H9 (cell line): ENCODE results near the gene PRPH2. TPM values are rescaled to one million over a fixed set of nuclear protein-coding genes. Genes with fewer than 3 reads are reported as not detected.

ENCODE experiments used
- DNase-seq: peaks from one replicate; pipeline ENCODE4 v3.0.0-alpha.2; 2017
- H2AFZ ChIP-seq: one replicate; pipeline ENCODE4 v1.6.1; 2013; ENCODE audit warnings: mild to moderate bottlenecking, low read length, control low read depth, moderate library complexity
- H2AK5ac ChIP-seq: 2 replicates; pipeline ENCODE4 v1.6.1; 2013; ENCODE audit warnings: low read length, control low read depth, mixed read lengths; ENCODE audit not compliant: insufficient read length
- H2BK120ac ChIP-seq: one replicate; pipeline ENCODE4 v1.6.1; 2013; ENCODE audit warnings: low read depth, mild to moderate bottlenecking, low read length, control low read depth, inconsistent platforms; ENCODE audit not compliant: poor library complexity, severe bottlenecking
- H2BK12ac ChIP-seq: 2 replicates; pipeline ENCODE4 v1.6.1; 2013; ENCODE audit warnings: low read length, control low read depth, mixed read lengths, low read depth; ENCODE audit not compliant: insufficient read length
- H2BK15ac ChIP-seq: 2 replicates; pipeline ENCODE4 v1.6.1; 2013; ENCODE audit warnings: low read depth, low read length, control low read depth
- H2BK20ac ChIP-seq: one replicate; pipeline ENCODE4 v1.6.1; 2013; ENCODE audit warnings: low read depth, mild to moderate bottlenecking, low read length, control low read depth, inconsistent platforms; ENCODE audit not compliant: poor library complexity, severe bottlenecking
- H2BK5ac ChIP-seq: 2 replicates; pipeline ENCODE4 v1.6.1; 2013; ENCODE audit warnings: low read length, control low read depth, mixed read lengths; ENCODE audit not compliant: insufficient read length
- H3K14ac ChIP-seq: 2 replicates; pipeline ENCODE4 v1.6.1; 2013; ENCODE audit warnings: low read length, control low read depth; ENCODE audit not compliant: insufficient read depth
- H3K18ac ChIP-seq: 2 replicates; pipeline ENCODE4 v1.6.1; 2013; ENCODE audit warnings: low read depth, mild to moderate bottlenecking, mixed read lengths, low read length, control low read depth; ENCODE audit not compliant: insufficient read length
- H3K23ac ChIP-seq: 2 replicates; pipeline ENCODE4 v1.6.1; 2013; ENCODE audit warnings: low read length, control low read depth, mixed read lengths, low read depth; ENCODE audit not compliant: insufficient read length
- H3K23me2 ChIP-seq: 2 replicates; pipeline ENCODE4 v1.6.1; 2013; ENCODE audit warnings: low read depth, mild to moderate bottlenecking, mixed read lengths, low read length, control low read depth; ENCODE audit not compliant: insufficient read length, poor library complexity, severe bottlenecking
- H3K27ac ChIP-seq: 2 replicates; pipeline ENCODE4 v1.5.1; 2013; ENCODE audit warnings: low read length, control low read depth, mixed read lengths, low read depth; ENCODE audit not compliant: insufficient read length
- H3K27me3 ChIP-seq: 2 replicates; pipeline ENCODE4 v1.6.1; 2013; ENCODE audit warnings: low read length, control low read depth, inconsistent platforms; ENCODE audit not compliant: insufficient read depth
- H3K4ac ChIP-seq: 2 replicates; pipeline ENCODE4 v1.6.1; 2013; ENCODE audit warnings: low read depth, mild to moderate bottlenecking, control low read depth, inconsistent platforms, low read length, moderate library complexity
- H3K4me1 ChIP-seq: 2 replicates; pipeline ENCODE4 v1.6.1; 2013; ENCODE audit warnings: low read length, control low read depth, inconsistent platforms; ENCODE audit not compliant: insufficient read depth
- H3K4me2 ChIP-seq: 2 replicates; pipeline ENCODE4 v1.6.1; 2013; ENCODE audit warnings: low read length, control low read depth, mixed read lengths; ENCODE audit not compliant: insufficient read length, insufficient read depth
- H3K56ac ChIP-seq: 2 replicates; pipeline ENCODE4 v1.6.1; 2013; ENCODE audit warnings: low read depth, mild to moderate bottlenecking, mixed read lengths, low read length, control low read depth; ENCODE audit not compliant: insufficient read length
- H3K79me1 ChIP-seq: 2 replicates; pipeline ENCODE4 v1.6.1; 2013; ENCODE audit warnings: low read depth, mild to moderate bottlenecking, moderate library complexity, low read length, control low read depth, inconsistent platforms; ENCODE audit not compliant: insufficient read depth, poor library complexity, severe bottlenecking
- H3K79me2 ChIP-seq: 2 replicates; pipeline ENCODE4 v1.6.1; 2013; ENCODE audit warnings: low read length, control low read depth, inconsistent platforms; ENCODE audit not compliant: insufficient read depth
- H3K9ac ChIP-seq: 2 replicates; pipeline ENCODE4 v1.6.1; 2013; ENCODE audit warnings: low read length, control low read depth, mixed read lengths; ENCODE audit not compliant: insufficient read length; ENCODE audit errors: extremely low read depth
- H3K9me3 ChIP-seq: one replicate; pipeline ENCODE4 v1.6.1; 2013; ENCODE audit warnings: low read depth, low read length, inconsistent platforms; ENCODE audit not compliant: control insufficient read depth
- H3T11ph ChIP-seq: one replicate; pipeline ENCODE4 v1.6.1; 2013; ENCODE audit warnings: mild to moderate bottlenecking, low read length, control low read depth, inconsistent platforms
- H4K20me1 ChIP-seq: one replicate; pipeline ENCODE4 v1.6.1; 2013; ENCODE audit not compliant: control insufficient read depth, insufficient read length, insufficient read depth
- H4K5ac ChIP-seq: 2 replicates; pipeline ENCODE4 v1.6.1; 2013; ENCODE audit warnings: low read depth, mild to moderate bottlenecking, mixed read lengths, low read length, control low read depth; ENCODE audit not compliant: insufficient read length
- H4K8ac ChIP-seq: replicated peaks from 2 replicates; pipeline ENCODE4 v1.6.1; 2013; ENCODE audit warnings: low read length, control low read depth, mixed read lengths, low read depth; ENCODE audit not compliant: insufficient read length
- H4K91ac ChIP-seq: 2 replicates; pipeline ENCODE4 v1.6.1; 2013; ENCODE audit warnings: low read depth, mild to moderate bottlenecking, moderate library complexity, mixed read lengths, low read length, control low read depth; ENCODE audit not compliant: insufficient read length
- H3K27ac Mint-ChIP-seq, 3 experiments: 2 replicates in 2 of 3; 3 replicates in 1 of 3; pipeline ENCODE4 v1.8.0; 2020 to 2021; ENCODE audit warnings: mixed read lengths in 3 of 3, mild to moderate bottlenecking in 1 of 3, moderate library complexity in 1 of 3
- H3K27me3 Mint-ChIP-seq: 2 replicates; pipeline ENCODE4 v1.8.0; 2021; ENCODE audit warnings: low read depth, mild to moderate bottlenecking, moderate library complexity, mixed read lengths
- H3K36me3 Mint-ChIP-seq, 3 experiments: 2 replicates in 2 of 3; 3 replicates in 1 of 3; pipeline ENCODE4 v1.8.0; 2020 to 2021; ENCODE audit warnings: low read depth in 3 of 3, mixed read lengths in 3 of 3; ENCODE audit not compliant: insufficient read depth in 1 of 3
- H3K4me1 Mint-ChIP-seq, 2 experiments: 2 replicates each; pipeline ENCODE4 v1.8.0; 2020; ENCODE audit warnings: mixed read lengths in 2 of 2
- H3K4me3 Mint-ChIP-seq, 2 experiments: 2 replicates in 1 of 2; 3 replicates in 1 of 2; pipeline ENCODE4 v1.8.0; 2020 to 2021; ENCODE audit warnings: mild to moderate bottlenecking in 2 of 2, mixed read lengths in 2 of 2, moderate library complexity in 1 of 2
- H3K9me3 Mint-ChIP-seq, 2 experiments: 2 replicates in 1 of 2; 3 replicates in 1 of 2; pipeline ENCODE4 v1.8.0; 2020; ENCODE audit warnings: mild to moderate bottlenecking in 2 of 2, mixed read lengths in 2 of 2, moderate library complexity in 1 of 2
- WGBS: extraction: QIAGEN DNeasy Blood & Tissue Kit; methylation state at CpG from one replicate; pipeline ENCODE4 v1.1.7; 2013; ENCODE audit warnings: missing lambda C conversion rate, low lambda C conversion rate, mixed read lengths; ENCODE audit not compliant: insufficient read length; ENCODE audit errors: extremely low coverage; 5-methylcytosine and 5-hydroxymethylcytosine counted together
- total RNA-seq: library from RNA; stranded (reverse); gene quantifications from 2 replicates; pipeline ENCODE4 v1.2.1, GENCODE V29; 2021
- TF ChIP-seq, protein P1 (sequence below): fragments of 200-600 bp; sonication (generic); conservative IDR thresholded peaks from 3 replicates; pipeline ENCODE4 v1.8.0; 2021; ENCODE audit warnings: antibody characterized with exemption, mild to moderate bottlenecking

The PRPH2 gene
- total RNA-seq, 1 experiment from 2014 or later: 0.31 TPM

DNA sequence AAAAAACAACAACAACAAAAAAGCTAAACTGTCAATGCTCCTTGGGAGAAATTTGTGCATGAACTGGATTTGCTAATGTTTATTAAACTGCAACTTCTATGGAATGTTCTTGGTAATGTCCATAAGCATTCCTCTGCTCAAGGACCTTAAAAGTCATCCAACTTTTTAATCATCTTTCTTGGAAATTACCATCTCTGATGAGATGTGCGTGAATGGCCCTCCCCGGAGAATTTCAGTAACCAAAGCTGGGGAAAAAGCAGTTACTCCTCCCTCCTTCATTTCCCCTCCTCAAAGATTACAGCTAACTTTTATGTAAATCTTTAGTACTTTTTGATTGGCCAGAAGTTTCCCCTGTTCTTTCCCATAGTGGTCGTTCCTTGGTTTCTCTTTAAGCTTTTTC, 18.3 kb upstream of the PRPH2 start:
- no peak overlapping the region for H4K8ac ChIP-seq
- no peak overlapping the region for H4K5ac ChIP-seq
- no peak overlapping the region for H3K18ac ChIP-seq
- no peak overlapping the region for H2AFZ ChIP-seq
- DNase-seq: no peak
- TF ChIP-seq, protein P1, sequence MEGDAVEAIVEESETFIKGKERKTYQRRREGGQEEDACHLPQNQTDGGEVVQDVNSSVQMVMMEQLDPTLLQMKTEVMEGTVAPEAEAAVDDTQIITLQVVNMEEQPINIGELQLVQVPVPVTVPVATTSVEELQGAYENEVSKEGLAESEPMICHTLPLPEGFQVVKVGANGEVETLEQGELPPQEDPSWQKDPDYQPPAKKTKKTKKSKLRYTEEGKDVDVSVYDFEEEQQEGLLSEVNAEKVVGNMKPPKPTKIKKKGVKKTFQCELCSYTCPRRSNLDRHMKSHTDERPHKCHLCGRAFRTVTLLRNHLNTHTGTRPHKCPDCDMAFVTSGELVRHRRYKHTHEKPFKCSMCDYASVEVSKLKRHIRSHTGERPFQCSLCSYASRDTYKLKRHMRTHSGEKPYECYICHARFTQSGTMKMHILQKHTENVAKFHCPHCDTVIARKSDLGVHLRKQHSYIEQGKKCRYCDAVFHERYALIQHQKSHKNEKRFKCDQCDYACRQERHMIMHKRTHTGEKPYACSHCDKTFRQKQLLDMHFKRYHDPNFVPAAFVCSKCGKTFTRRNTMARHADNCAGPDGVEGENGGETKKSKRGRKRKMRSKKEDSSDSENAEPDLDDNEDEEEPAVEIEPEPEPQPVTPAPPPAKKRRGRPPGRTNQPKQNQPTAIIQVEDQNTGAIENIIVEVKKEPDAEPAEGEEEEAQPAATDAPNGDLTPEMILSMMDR: no peak
- no peaks in the 10 kb centered on the region for H3K4me1 ChIP-seq
- H3T11ph ChIP-seq: no peak overlapping the region
- Mint-ChIP-seq H3K27ac (no peak overlapping the region), H3K27me3 (peaks cover 6% of the 10 kb centered on the region), H3K4me1 (peaks cover 6 to 9% of the 10 kb centered on the region in 2 experiments), H3K9me3 (no peaks in the 10 kb centered on the region), H3K36me3 (peaks cover under 1 to 2% (median 1%) of the 10 kb centered on the region in 3 experiments; a peak in 6 of 7 replicates), H3K4me3 (no peak overlapping the region)
- no peak overlapping the region for H2BK20ac ChIP-seq
- no peak overlapping the region for H3K27ac ChIP-seq
- peaks cover 8% of the 10 kb centered on the region for H3K79me1 ChIP-seq
- H3K79me2 ChIP-seq: peaks cover 6% of the 10 kb centered on the region; the same call in 1 of the 2 replicates
- H4K20me1 ChIP-seq: no peaks in the 10 kb centered on the region
- no peak overlapping the region for H3K23ac ChIP-seq
- no peak overlapping the region for H3K4ac ChIP-seq
- H2AK5ac ChIP-seq: no peak overlapping the region
- no peak overlapping the region for H2BK120ac ChIP-seq
- H3K56ac ChIP-seq: no peak overlapping the region
- H3K4me2 ChIP-seq: no peak overlapping the region
- no peaks in the 10 kb centered on the region for H3K27me3 ChIP-seq
- peaks cover 11% of the 10 kb centered on the region for H3K23me2 ChIP-seq
- no peak overlapping the region for H2BK5ac ChIP-seq
- H3K9me3 ChIP-seq: no peaks in the 10 kb centered on the region
- no peak overlapping the region for H2BK15ac ChIP-seq
- no peak overlapping the region for H3K9ac ChIP-seq
- H2BK12ac ChIP-seq: no peak overlapping the region
- H3K14ac ChIP-seq: no peak overlapping the region
- whole genome bisulfite sequencing: no CpG with 5 or more reads among the region's 3 CpGs
- H4K91ac ChIP-seq: no peak overlapping the region
